GM18873 (cell line): ENCODE measurements around the gene MATN4.

ENCODE experiments used
- ATAC-seq: cut with Tn5 transposase; IDR thresholded peaks from one replicate; pipeline ENCODE4 v1.9.1; 2021; ENCODE audit warnings: mild to moderate bottlenecking, moderate library complexity, moderate number of reproducible peaks; ENCODE audit not compliant: unreplicated experiment, low FRiP score

The MATN4 gene

GRCh38 chr20:45293041-45294002 lies 14.8 kb downstream of the MATN4 start:
- ATAC-seq = no peak

DNA sequence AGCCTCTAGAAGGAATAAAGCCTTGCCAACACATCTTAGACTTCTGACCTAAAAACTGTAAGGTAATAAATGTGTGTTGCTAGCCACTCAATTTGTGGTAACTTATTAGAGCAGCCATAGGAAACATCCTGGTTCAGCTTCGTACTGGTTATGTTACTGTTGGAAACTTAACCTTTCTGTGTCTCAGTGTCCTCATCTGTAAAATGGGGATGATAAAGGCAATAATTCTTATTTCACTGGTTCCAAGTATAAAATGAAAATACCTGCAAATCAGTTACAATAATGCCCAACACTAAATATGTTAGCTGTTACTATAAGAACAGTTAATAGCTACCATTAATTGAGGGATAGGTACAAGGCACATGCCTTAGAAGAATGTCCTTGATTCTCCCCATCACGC lies 15.8 kb downstream of the MATN4 start:
- no peak for ATAC-seq

DNA sequence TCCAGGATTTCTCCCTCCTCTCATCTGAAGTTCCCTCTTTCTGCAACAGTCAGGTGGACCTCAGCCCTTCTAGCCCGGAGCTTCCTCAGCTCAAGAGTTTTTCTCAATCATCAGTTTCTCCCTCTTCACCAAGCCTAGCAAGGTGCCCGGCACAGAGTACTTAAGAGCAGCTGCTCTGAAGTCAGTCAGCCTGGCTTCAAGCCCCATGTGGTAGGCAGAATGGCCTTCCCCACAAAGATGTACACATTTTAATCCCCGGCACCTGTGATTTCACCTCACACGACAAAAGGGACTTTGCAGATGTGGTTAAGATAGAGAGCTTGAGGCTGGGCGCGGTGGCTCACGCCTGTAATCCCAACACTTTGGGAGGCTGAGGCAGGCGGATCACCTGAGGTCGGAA lies 16.6 kb downstream of the MATN4 start:
- no peak for ATAC-seq

GRCh38 chr20:45290677-45291355 lies 17.3 kb downstream of the MATN4 start:
- ATAC-seq = no peak

GRCh38 chr20:45289942-45290676 lies 18.0 kb downstream of the MATN4 start:
- no peak for ATAC-seq

DNA sequence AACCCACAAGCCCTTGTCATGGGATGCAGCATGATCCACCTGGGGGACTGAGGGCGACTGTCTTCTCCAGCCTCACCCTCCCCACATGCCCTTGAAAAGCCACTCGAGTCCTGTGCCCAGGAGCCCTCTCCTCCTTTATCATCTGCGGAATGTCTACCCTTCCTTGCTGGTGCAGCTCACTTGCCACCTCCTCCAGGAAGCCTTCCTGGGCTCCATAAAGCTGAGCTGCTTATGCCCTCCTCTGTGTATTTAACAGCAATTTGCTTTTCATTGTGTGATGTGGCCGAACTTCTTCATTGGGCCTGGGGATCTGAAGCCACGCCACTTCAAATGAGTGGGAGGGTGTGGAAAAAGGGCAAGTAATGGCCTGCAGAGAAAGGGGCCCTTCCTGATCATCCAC lies 19.2 kb downstream of the MATN4 start:
- no peak for ATAC-seq

DNA sequence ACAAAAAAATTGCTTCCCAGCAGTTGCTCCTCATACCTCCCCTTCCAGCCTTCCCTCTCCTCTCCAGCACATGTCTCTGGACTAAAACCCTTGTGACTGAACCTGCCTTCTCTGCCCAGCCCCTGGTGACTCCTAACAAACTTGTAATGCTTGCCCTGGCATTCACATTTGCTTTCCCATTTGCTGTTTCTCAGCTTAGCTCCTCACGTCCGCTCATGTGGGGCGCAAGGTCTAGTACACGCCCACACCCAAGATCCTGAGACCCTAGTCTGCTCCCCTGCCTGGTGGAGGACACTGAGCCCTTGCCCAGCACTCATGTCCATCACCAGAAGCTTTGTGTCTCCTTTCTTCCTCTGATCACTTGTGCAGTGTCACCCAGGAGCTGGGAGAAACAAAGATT lies 19.7 kb downstream of the MATN4 start:
- ATAC-seq = no peak

DNA sequence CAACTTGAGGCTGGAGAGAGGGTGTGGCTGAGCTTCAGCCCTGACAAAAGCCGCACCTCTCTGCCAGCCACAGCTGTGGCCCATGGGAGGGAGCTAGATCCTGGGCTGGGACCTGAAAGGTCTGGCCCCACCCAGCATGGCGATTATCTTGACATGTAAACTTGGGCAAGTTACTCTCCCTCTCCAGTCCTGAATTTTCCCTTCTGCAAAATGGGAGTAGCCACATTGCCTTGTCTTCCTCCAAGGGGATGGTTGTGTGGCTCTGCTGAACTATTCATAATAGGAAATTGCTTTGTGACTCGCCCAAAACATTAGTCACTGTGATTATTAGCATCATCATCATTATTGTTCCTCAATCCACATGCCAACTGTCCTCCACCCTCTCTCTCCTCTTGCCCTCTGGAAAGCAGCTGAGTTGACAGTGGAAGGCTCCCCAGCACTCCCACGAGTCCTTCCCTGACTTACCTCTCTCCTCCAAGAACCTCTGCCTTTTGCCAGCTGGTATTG lies 24.5 kb downstream of the MATN4 start:
- no peak for ATAC-seq

GRCh38 chr20:45282700-45283550 lies 25.2 kb downstream of the MATN4 start:
- no peak for ATAC-seq

- ATAC-seq = no peak
These were observed 28.1 kb downstream of the MATN4 start for GRCh38 chr20:45279992-45280391.

DNA sequence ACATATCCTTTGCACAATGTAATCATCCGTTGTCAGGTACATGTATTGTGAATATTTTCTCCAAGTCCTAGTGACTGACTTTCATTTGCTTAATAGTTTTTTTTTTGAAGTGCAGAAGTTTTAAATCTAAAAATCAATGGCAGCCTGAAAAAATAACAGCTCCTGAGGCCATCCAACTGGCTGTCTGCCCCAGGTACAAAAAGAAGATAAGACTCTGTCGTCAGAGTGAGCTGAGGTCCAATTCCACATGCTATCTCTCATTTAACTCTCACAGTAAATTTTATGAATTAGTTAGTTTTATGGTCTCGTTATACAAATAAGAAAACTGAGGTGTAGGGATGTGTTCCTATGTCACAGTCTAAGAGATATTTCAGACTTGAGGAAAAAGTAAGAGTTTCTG lies 32.8 kb downstream of the MATN4 start:
- no peak for ATAC-seq

GRCh38 chr20:45269754-45270270 lies 38.3 kb downstream of the MATN4 start:
- no peak for ATAC-seq

DNA sequence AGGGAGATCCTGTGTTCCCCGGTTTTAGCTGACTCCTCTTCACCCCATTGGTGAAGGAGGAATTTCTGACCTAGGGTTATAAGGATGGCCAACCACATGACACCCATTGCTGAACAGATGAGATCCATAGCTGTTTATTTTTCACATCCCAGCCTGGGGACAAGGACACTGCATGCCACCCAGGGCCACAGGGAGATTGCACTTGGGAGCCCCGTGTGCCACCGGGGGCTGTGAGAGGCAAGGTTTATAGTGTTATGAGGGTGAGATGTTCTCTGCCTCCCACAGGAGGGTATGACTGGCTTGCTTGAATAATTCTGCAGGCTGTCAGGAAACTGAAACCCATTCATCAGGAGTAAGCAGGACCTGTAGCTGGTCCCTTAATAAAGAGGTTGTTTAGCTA lies 39.0 kb downstream of the MATN4 start:
- no peak for ATAC-seq

- no peak for ATAC-seq
These were observed 39.6 kb downstream of the MATN4 start for GRCh38 chr20:45268531-45268930.

GRCh38 chr20:45266977-45267376 lies 41.1 kb downstream of the MATN4 start:
- no peak for ATAC-seq

- no peak for ATAC-seq
These were observed 44.4 kb downstream of the MATN4 start for GRCh38 chr20:45263556-45264266.

- no peak for ATAC-seq
These were observed 49.4 kb downstream of the MATN4 start for GRCh38 chr20:45258664-45259063.

DNA sequence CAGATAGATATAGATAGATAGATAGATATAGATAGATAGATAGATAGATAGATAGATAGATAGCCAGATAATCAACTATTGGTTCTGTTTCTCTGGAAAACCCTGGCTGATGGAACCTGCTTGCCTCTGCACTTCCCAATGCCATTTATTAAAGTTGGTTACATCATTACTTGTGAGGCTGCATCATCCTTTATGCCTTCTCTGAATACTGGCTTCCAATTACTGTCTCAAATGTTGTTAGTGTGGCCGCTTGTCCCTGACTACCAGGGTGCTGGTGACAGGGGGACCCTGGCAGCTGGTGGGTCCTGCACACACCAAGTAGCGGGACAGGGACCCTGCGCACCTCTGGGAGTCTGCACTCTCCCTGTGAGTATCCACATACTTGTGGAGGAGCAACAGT lies 49.8 kb downstream of the MATN4 start:
- ATAC-seq = no peak

DNA sequence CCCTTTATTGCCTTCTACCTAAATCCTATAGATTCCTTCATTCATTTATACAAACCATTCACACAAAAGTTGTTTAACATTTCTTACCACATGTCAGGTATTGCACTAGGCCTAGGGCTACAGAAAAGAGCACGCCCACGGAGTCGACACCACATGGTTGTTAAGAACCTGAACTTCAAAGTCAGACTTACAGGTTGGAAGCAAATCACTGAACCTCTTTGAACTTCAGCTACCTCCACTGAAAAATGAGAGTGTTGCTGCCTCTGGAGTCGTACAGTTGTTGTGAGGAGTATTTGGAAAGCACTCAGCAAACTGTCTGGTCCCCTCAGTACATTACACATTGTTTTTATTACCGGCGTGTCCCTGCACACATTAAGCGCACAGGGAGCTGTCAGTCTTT lies 50.4 kb downstream of the MATN4 start:
- ATAC-seq = no peak
